HG02763 (cell line): Measurements from ENCODE around the gene PRR14L.

ENCODE experiments used
- ATAC-seq: cut with Tn5 transposase; IDR thresholded peaks from one replicate; pipeline ENCODE4 v1.9.1; 2021; ENCODE audit warnings: mild to moderate bottlenecking, moderate library complexity; ENCODE audit not compliant: unreplicated experiment

The PRR14L gene

DNA sequence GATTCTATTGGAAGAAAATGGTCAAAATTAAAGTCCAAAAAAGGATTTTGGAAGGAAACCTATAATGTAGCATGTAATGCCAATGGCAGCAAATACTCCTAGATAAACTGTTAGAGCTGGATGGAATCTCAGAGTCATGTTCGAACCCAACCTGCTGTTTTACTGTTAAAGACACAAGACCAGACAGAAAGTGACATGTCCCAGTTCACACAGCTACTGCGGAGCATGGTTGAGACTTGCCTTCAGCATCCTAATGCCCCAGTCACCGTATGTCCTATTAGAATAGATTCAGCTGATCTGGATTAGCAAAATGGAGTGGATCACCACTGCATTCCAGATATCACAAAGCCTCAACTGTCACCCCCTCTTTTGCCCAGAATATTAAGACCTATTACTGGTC is 102.9 kb downstream of the PRR14L start:
- ATAC-seq, result no peak

GRCh38 chr22:31646186-31647019 is 103.5 kb downstream of the PRR14L start:
- ATAC-seq, result peak; percentile 65

DNA sequence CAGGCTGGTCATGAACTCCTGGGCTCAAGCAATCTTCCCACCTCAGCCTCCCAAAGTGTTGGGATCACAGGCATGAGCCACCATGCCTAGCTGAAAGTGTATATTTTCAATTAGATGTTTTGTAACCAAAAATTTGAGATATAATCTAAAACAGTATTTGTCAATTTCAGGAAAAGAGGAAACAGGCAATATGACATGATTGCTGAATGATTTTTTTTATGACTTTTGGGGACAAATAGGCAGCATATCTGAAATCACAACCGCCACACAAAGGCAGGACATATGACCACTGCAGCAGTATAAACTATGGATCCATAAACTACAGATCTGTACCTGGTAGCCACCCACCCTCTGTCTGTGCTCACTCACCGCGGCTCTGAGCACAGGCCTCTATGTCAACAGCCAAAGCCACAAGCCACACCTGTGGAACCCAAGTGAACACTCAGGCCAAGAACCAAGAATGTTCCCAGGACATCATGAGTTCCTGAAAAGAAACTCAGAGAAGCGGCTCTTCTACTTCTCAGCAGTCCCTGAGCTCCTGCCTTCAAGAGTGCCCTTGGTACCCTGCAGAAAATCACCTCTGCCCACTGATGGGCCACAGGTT is 110.4 kb downstream of the PRR14L start:
- no peak for ATAC-seq

DNA sequence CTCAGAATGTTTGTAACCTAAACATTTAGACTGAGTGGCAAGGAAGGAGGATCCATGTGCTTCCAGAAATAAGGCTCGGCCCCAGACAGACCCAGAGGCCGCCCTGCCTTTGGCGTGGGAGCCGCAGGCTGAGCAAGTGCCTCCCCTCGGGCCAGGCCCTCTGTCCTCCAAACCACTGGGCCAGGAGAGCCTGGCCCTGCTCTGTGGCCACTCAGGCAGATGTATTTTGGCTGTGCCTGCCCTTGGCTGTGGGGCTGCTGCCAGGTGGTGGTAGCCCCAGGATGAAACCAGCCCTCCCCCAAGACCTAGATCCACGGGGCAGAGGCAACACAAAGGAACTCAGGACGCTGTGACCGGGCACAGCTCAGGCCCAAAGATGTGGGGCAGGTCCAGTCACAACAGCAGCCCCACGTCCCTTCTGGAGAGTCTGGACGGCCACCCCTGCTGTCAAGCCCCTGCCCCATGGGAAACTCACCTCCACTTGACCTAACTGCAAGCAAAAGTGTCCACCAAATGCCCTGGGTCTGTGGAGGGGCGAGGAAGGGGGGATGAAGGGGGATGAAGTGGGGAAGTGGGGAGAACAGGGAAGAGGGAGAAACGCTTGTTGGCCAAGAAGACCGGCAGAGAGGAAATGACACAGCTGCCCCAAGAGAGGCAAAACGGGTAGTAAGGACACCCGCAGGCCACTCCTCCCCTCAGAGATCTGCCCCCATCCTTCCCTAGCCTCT is 111.9 kb downstream of the PRR14L start:
- ATAC-seq, result peak; percentile 37

DNA sequence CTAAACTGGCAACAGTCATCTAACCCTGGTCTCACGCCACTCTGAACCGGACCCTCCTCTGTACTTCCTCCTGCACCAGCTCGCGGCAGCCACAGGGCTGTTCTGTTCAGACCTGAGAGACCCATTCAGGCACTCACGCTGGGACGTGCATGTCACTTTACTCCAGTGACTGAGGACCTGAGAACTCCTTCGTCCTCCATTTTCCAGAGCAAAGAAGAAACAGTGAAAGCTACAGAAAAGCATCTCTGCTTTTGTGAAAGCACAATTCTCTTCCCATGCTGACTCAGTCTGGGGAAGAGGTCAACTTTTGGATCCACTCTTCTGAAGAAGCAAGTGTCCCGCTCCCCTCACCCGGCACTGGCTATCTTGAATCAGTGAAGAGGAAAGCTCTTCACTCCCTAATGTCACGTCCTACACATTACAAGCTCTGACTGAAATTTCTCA is 112.5 kb downstream of the PRR14L start:
- ATAC-seq, result no peak

DNA sequence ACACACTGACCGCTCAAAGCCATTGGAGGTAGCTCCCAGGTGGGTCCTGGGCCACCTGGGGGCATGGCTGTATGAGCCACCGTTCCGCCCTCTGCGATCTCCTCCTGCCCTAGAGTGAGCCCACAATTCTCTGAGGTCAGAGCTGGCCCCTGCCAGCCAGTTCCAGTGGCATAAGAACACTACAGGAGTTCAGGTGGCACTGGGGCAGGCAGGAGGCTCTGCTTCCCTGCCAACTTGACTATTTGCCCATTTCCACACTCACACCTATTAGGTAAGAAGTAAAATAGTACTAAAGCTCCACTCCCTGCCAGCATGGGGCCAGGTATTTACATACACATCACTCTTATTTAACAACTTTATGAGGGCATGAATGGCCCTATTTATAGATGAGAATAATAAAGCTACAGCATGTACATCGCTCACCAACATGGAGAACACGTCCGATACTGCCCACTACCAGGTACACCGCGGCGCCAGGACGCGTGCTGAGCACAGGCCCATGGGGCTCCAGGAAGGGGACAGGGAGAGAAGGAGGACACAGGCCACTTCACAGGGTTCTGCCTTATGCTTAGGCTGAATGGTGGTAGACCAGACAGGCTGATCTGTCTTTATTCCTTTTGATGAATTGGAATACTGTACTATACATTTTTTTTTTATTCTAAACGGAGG is 114.2 kb downstream of the PRR14L start:
- ATAC-seq, result no peak

DNA sequence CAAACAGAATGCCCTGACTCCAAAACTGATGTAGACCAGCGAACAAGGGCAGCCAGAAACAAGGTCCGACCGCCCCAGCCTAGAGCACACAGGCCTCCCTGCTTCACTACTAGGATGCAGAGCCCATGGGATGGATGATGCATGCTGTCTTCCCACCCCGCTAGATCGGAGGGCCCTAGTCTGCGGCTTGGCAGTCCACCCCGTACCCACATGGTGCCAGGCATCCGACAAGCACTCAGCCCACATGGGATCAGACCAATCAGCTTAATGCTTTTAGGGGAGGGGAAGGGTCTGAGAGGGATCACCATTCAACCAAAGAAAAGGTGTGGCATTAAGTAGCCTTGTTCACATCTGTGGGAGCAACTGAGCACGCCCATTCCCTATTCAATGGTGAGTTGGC is 118.5 kb downstream of the PRR14L start:
- no peak for ATAC-seq
